Measurements from ENCODE around the gene KCNB1.

KCNB1 gene

DNA sequence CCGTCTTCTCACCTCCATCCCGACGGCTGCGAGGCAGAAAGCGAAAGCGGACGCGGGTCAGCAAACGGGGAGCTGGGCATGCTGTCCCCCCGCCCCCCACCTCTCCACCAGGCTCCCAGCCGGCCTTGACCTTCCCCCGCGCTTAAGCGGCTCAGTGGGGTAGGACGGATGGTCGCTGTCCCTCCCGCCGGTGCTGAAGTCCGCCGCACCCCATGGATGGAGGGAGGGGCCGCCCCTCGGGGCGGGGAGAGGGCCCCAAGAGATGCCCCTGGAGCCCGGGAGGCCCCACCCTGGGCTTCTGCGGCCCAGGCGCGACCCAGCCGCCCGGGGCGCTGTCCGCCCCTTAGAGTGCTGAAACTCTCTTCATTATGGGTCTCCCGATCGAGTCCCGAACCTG lies at the start of gene KCNB1:
TSS of gene KCNB1 (minus strand) at position 48 of the 397 bp plus-strand sequence. CDS start 188 bp downstream, outside the sequence.
- DNase-seq: peak; percentile 82

- DNase-seq: peak; percentile 35
Observed at GRCh38 chr20:49529470-49529869, 47.0 kb upstream of the KCNB1 start.

- no peak for DNase-seq
Observed at GRCh38 chr20:49526568-49526967, 44.1 kb upstream of the KCNB1 start.

DNA sequence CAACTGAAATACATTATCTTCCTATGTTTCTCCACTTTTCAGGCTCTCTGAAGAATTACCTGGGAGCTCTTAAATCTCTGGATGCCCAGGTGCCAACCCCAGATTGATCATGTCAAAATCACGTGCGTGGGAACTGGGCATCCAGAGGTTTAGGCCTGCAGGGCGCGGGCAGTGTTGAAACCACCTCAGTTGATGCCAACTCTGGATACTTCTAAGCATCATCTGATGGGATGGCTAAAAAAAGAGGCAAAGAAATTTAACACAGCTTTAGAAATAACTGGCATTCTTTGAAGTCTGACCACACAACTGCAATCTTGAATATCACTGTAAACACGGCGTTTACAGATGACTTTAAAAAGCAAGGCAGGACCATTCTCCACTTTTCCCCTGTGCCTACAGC lies 43.6 kb upstream of the KCNB1 start:
- DNase-seq: no peak

- no peak for DNase-seq
Observed at GRCh38 chr20:49523767-49524360, 41.4 kb upstream of the KCNB1 start.

- DNase-seq: no peak
Observed at GRCh38 chr20:49521356-49521755, 38.9 kb upstream of the KCNB1 start.

DNA sequence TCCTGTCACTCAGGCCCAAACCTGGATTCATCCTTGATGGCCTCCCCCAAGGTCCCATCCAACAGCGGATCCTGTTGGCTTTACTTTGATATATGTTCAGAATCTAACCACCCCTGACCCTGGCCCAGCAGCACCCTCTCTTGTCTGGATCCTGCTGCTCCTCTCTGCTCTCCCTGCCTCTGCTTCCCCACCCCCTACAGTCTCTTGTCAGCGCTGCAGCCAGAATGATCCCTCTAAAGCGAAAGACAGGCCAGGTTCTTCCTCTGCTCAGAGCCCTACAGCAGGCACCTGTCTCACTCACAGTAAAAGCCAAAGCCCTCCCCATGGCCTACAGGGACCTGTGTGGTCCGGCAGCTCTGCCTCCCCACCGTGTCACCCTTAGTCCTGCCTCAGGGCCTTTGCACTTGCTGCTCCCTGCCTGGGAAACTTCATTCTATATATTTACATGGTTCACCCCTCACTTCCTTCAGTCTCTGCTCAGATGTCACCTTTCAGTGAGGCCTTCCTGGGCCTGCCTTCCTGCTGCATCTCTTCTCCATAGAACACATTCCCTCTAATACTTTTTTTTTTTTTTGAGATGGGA lies 37.4 kb upstream of the KCNB1 start:
- DNase-seq: no peak

DNA sequence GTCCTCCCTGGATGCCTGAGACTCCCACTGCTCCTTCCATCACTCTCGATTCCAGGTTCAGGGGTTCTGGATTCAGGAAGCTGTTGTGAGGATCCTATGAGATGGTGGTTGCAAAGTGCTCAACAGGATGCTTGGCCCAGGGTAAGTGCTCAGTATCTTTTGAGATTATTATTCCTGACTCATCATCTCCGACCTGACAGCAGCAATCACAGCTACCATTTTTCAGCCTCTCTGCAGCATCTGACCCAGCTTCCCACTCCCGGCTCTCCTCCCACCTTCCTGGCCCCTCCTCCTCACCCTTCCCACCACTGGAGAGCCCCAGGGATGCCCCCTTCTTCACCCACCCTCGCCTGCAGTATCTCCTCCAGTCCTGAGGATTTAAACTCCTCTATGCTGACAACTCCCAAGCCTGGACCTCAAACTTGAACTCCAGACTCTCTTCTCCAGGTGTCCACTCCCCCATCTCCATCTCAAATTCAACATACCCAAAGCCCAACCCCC lies 36.8 kb upstream of the KCNB1 start:
- peak; percentile 47 for DNase-seq

- DNase-seq: no peak
Observed at GRCh38 chr20:49518576-49518975, 36.1 kb upstream of the KCNB1 start.

DNA sequence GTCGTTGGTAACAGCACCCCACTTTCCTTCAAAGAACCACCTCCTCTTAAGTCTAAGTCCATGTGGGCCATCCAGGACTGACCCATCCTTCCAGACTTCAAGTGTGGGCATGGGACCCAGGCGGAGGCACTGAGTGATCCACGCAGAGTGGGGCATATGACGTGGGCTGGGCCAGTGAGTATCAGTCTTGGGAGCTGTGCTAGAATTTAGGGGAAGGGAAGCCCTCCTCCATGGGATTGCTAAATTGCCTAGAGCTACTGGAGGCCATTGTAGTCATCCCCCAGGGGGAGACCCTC lies 35.3 kb upstream of the KCNB1 start:
- no peak for DNase-seq

DNA sequence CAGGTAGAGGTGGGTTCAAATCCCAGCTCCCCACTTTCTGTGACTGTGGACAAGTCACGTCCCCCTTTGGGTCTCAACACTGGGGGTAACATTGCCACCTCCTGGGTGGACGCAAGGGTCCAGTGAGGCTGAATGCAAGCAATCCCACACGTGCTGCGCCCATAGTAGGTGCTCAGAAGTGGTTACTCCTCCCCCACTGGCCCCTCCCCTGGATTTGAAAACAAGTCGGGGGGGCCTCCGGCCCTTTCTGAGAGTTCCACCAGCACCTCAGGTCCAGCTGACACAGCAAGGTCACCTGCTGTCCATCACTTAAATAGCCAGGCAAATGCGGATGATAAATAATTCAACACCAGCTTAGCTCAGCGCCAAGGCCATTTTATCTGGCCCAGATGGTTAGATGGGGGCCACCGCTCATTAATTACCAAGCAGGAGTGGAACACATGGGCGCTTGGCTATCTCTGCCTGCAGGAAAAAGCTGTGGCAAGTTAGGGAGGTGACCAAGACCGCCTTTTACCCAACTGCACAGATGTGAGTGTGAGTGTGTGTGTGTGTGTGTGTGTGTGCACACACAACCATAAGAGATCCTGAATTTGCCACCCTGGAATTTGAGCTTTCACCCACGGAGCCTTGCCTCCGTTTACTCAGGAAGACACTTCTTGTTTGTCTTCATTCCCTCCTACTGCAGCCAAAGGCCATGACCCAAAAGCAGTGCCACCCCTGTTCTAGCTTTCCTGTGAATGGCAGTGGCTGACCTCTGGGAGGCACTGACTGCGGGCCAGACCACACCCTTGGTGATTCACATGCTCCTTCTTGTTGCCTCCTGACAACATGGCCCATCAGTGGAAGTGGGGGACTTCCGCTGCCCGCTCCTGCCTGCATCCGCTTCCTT lies 34.7 kb upstream of the KCNB1 start:
- DNase-seq: peak; percentile 12

GRCh38 chr20:49515586-49515985 lies 33.1 kb upstream of the KCNB1 start:
- DNase-seq: no peak

GRCh38 chr20:49513517-49513916 lies 31.0 kb upstream of the KCNB1 start:
- DNase-seq: no peak

DNA sequence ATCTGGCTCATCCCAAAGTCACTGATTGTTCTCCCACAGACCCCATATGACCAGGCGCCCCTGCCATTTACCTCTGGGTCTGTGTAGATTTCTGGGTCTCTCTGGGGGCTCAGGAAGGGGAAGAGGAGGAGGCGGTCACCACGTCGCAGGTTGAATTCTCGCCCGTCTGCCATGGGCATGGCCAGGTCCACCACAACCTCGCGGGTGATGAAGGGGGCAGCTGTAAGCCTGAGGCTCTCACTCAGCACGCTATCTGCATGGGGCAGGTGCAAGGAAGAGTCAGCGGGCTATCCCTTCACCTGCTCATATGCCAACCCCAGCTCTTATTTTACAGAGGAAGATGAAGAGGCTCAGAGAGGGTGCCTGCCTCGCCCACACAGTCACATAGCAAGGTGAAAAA lies 30.5 kb upstream of the KCNB1 start:
- no peak for DNase-seq

DNA sequence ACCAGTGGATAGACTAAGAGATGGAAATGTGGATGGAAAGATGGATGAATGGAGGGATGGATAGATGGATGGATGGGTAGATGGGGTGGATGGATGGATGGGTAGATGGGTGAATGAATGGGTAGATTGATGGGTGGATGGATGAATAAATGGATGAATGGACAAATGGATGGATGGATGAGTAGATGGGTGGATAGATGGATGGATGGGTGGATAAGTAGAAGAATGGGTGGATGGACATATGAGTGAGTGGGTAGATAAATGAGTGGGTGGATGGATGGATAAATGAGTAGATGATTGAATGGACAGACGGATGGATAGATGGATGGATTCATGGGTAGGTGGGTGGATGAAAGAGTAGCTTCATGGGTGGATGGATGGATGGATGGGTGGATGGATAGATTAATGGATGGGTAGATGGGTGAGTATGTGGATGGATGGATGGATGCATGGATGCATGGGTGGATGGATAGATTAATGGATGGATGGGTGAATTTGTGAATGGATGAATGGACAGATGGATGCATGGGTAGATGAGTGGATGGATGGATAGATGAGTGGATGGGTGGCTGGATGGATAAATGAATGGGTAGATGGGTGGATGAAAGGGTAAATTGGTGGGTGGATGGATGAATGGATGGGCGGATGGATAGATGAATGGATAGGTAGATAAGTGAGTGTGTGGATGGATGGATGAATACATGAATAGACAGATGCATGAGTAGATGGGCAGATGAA lies 29.5 kb upstream of the KCNB1 start:
- DNase-seq: no peak

- peak; percentile 89 for DNase-seq
Observed at GRCh38 chr20:49510562-49511122, 28.2 kb upstream of the KCNB1 start.

DNA sequence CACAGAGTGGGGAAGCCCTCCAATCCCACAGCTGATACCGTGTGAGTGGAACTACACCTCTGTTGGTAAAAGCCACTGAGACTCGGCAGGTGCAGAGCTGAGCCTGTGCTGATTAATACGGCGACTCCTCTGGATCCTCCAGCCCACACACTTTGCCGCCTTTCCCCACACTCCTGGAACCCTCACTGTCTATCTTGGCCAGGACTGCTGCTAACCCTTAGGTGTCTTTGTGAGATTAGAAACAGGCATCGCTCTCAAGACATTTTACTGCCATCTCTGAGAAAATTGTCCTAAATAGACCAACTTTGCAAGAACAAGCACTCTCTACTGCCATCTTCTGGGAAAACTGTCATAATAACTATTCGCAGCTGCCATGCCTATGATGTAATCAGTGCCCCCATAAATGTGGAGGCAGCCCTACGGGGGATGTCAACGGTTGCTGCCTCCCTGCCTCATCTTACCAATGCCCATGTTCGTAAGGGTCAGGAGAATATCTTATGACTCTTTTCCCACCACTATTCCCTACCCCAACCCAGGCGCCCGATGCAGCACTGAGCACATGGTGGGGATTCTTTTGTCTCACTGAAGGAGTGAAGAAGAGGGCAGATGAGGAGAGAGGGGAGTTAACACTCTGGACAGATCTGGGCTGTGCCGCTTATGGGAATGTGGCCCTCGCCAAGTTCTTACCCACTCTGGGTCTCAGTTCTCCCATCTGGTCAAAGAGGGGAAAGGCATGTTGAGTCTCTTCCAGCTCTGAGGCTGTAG lies 26.1 kb upstream of the KCNB1 start:
- peak; percentile 6 for DNase-seq

DNA sequence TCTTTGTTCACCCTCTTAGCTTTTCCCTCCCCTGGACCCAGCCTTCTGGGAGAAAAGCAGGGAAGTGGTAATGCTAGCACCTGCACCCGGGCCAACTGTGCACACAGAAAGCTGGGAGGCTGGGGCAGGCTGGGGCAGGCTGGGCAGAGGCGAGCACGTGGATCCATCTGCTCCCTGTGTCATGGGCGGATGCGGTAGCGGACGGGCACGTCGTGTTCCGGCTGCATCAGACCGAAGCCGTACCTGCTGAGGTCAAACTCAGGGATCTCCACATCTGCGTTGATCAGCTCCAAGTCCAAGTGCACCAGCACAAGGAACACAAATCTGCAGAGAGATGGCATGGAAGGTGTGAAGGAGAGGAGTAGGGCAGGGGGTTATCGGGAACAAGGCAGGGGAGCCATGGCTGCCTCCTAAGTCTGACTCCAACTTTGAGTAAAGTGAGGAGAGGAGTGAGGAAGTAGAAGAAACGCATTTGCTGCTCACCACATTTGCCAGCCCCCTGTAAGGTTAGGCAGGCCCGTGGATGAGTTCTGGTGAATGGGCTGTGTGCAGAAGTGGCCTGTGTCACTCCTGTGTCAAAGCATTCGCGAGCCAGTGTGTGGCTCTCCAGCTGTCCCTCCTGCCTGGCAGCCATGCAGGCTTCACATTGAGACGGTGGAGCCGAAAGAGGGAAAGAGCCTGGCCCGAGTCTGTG lies 25.4 kb upstream of the KCNB1 start:
- DNase-seq: no peak

GRCh38 chr20:49505518-49505917 lies 23.1 kb upstream of the KCNB1 start:
- DNase-seq: peak; percentile 37

DNA sequence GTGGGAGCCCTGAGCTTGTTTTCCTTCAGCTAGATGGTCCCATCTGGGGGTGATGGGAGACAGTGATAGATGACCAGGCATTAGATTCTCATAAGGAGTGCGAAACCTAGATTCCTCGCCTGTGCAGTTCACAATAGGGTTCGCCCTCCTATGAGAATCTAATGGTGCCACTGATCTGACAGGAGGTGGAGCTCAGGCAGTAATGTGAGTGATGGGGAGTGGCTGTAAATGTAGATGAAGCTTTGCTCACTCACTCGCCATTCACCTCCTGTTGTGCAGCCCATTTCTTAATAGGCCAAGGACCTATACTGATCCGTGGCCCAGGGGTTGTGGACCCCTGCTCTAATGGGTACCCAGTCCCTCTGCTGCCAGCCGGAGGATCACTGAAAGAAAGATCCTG lies 20.7 kb upstream of the KCNB1 start:
- DNase-seq: no peak

DNA sequence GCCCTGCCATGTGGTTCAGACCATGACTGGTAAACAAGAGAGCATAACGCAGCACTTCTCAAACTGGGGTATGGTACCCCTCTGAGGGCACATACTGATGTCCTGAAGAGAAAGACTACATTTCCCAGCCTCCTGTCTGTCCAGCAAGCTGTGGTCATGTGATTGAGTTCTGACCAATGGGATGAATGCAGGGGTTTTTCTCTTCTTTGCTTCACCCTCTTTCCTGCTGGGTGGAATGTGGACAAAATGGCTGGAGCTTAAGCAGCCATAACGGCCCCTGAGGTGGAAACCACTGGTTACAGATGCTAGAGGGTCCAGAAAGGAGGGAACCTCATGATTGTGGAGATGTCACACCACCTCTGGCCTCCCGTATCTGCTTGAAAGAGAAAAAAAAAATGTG lies 19.4 kb upstream of the KCNB1 start:
- DNase-seq: no peak

- no peak for DNase-seq
Observed at GRCh38 chr20:49497398-49497669, 14.9 kb upstream of the KCNB1 start.
